Activated CD8-positive, alpha-beta memory T cell treated with anti-CD3 and anti-CD28 coated beads for 48 hours (primary cell): Measurements from ENCODE around the gene REC114.
"Not testable (repeated sequence)": the region's sequence is repeated elsewhere in the genome, so short reads cannot be mapped to it uniquely, and the experiment has no call there.

ENCODE experiments used
- DNase-seq, 3 experiments: peaks; one replicate each; pipeline ENCODE4 v3.0.0-alpha.2; 2020; ENCODE audit warnings: low read depth in 2 of 3, low spot score in 2 of 3

Gene REC114

DNA sequence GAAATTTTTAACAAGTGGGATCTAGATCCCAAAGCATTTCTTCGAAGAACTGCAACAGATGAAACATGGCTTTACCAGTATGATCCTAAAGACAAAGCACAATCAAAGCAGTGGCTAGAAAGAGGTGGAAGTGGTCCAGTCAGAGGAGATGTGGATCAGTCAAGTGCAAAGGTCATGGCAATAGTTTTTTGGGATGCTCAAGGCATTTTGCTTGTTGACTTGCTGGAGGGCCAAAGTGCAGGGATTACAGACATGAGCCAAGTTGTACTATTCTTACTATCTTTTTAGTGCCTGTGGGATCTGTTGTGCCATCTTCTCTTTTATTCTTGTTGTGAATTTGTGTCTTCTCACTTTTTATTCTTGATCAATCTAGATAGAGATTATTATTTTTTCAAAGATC, 82.0 kb downstream of the REC114 start:
- DNase-seq = no peak

DNA sequence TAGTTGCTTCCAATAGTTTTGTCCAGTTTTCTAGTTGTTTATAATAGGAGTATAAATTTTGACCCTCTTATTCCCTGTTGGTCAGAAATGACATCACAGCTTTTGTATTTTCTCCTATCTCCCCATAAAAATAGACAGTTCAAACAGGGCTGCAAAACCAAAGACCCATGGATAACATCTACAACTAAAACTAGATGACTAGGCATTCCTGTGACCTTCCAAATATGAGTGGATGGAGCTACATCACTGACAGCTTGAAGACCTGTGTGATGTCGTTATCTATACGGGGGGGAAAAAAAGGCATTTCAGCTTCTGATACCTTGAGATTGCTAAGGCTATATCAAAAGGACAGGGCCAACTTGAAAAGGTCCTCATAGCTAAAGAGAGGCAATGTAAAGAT, 84.6 kb downstream of the REC114 start:
- no peak for DNase-seq

DNA sequence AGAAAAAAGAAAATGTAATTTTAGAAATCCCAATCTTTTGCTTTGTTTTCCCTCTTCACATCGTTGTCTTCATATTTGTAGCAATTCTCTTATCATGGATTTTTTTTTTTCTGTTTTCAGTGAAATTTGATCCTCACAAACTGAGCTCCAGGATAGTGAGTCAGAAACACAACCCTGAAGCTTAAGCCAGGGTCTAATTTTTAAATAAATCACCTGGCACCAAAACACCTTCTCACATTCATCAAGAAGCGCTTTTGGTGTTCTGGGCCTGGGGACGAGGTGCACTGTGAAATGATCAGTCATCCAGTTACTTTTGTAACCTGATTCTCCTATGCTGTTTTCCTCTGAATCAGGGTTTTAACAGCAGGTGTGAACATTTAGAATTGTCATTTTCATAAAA, 87.7 kb downstream of the REC114 start:
- no peak for DNase-seq

DNA sequence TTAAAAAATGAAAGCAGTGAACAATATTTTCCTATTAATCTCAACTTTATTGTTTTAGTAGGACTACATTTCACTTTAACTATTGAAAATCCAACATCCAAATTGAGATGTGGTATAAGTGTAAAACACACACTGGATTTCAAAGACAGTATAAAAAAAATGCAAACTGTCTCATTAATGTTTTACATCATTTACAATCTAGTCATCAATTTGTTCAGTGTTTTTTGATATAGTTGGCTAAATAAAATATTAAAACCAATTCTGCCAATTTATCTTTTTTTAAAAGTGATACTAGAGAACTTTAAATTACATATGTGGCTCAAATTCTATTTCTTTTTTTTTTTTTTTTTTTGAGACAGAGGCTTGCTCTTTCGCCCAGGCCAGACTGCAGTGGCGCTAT, 95.2 kb downstream of the REC114 start:
- DNase-seq = no peak

DNA sequence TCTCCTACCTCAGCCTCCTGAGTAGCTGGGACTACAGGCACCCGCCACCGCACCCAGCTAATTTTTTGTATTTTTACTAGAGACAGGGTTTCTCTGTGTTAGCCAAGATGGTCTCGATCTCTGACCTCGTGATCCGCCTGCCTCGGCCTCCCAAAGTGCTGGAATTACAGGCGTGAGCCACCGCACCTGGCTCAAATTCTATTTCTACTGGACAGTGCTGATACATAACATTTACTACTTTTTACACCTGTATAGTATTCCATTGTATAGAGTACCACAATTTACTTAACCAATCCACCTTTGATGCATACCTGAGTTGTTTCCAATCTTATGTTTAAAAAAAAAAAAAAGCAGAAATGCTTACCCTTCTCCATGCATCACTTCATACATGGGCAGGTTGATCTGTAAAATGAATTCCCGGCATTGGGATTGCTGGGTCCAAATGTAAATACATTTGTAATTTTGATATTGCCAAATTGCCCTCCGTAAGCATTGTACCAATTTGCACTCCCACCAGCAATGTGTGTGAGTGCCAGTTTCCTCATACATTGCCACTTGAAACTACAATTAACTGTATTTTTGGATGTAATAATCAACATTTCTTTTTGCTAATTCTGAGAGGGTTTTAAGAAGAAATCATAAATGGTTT, 95.7 kb downstream of the REC114 start:
- no peak for DNase-seq

DNA sequence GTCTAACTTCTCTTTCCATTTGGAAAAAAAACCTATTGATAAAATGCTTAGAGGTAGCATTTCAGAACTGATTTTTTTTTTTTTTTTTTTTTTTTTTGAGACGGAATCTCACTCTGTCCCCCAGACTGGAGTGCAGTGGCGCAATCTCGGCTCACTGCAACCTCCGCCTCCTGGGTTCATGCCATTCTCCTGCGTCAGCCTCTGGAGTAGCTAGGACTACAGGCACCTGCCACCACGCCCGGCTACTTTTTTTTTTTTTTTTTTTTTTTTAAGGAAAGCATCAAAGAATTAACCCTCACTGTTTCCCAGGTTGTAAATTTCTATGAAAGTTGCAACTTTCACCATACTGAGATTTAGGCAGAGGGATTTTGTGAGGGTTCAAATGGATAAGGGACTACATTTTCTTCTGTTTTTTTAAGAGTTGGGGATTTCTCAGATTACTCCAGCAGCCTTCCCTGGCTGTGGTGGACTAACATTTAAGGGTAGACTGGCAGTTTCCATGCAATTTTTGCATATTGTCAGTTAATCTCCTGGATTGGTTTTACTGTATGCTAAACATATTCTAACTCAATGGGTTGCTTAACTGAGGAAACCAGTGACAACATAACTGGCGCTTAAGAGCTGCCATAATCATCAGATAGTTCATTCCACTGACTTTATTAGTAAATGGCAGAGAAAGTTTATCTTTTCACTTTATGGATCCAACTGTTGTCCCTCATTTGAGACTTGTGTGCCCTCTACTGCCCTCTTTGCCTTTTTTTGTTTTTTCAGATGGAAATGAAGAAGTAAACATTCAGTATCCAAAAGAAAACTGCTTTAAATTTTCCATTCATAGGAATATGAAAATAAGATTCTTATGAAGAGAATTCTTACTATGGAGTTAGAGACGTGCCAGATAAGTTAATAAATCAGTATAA, 96.5 kb downstream of the REC114 start:
- no peak for DNase-seq

DNA sequence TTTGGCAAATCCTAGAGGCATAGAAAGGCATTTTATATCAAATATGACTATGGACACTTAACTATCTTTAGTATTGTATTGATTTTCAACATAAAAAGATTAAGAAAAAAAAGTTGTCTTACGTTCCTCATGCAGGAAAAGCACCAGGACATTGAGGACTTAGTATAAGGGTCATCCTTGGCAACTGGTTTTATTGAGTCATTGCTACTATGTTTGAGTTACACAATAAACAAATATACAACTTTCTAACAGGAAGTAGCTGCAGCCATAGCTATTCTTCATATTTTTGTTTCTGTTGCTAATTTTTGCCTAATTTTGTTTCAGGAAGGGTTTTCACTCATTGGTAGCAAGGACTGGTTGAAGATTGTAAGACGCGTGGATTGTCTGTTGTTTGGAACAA, 97.2 kb downstream of the REC114 start:
- DNase-seq = no peak

DNA sequence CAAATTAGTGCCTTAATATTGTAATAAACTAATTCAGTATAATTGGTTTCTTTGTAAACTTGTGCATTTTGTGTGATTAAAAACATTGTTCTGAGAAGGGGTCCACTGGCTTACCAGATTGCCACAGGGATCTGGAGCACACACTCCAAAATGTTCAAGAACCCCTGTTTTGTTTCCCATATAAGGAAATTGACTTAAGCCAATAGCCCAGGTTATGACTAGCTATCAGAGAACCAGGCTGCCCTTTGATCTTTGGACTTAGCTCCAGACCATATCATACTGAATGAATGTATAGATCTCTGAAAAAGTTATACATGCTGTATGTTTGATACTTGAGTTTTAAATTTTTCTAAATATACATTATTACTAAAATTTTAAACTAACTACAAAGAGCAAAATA, 98.5 kb downstream of the REC114 start:
- no peak for DNase-seq

DNA sequence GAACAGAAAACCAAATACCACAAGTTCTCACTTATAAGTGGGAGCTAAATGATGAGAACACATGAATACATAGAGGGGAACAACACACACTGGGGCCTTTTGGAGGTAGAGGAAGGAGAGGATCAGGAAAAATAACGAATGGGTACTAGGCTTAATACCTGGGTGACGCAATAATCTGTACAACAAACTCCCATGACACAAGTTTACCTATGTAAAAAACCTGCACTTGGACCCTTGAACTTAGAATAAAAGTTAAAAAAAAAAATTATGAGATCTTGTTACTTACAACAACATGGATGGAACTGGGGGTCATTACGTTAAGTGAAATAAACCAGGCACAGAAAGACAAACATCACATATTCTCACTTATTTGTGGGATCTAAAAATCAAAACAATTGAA, 106.0 kb downstream of the REC114 start:
- not testable (repeated sequence) for DNase-seq

DNA sequence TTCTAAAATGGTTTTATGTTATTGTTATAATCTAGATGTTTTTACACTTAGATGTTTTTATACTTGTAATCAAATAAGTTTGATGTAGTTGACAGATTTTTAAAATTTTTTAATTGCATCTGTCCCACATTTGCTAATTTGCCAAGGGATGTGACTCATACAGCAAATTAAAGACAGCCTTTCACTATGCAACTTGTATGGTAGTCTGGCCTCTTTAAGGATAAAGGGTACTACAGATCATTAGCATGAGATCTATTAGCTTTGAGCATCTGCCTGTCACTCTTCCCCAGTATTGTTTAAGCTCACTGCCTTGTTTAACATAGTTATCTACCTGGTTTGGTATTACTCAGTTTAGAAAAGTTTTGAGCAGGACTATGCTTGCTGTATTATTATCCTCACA, 107.2 kb downstream of the REC114 start:
- no peak for DNase-seq

DNA sequence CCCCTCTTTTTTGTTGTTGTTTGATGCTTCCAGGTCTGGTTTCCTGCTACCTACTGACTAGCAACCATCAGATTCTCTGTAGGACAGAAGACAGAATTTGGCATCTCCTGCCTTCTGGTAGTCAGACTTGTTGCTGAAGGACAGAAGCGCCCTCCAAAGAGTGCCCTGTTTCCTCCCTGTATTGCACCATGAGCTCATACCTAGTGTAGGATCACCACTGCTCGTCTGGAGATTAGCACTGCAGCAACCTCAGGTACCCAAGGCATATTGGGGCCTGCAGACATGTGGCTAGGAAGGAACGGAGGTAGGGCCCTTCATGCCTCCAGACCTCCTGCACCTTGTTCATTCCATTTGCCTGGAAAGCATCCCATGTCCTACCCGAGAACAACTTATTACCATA, 112.1 kb downstream of the REC114 start:
- no peak for DNase-seq

DNA sequence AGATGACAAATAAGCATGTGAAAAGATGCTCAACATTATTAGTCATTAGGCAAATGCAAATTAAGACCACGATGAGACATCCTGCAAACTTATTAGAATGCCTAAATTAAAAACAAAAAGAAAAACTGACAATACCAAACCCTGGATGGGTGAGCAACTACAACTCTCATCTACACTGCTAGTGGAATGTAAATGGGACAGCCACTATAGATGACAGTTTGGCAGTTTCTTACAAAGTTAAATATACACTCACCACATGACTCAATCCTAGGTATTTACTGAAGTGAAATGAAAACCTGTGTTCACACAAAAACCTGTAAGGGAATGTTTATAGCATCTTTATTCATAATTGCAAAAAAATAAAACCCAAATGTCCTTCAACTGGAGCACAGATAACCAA, 115.6 kb downstream of the REC114 start:
- no peak for DNase-seq

DNA sequence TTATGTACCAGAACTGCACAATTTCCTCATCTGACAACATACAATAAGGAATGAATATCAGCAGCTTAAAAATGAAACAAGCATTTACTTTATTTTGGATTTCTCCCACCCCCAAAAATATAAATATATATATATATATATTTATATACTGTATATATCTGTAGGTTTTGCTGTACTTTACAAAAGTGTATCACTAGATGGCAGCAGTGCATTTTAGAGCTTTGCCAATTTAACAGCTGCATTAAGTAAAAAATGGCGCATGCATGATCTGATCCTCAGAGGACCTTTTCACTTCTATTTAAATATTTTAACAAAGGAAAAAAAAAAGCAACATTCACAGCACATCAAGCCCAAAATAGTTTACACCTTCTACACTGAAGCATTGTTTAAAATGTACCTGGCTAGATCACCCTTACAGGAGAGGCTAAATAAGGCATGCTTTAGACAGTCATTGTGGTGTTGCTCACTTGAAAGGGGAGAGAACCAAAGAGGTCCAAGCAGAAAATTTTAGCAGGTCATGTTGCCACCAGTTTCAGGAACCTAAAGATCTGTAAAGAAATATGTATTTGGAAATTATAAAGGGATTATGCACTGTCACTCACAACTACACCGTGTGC, 117.6 kb downstream of the REC114 start:
- no peak for DNase-seq

DNA sequence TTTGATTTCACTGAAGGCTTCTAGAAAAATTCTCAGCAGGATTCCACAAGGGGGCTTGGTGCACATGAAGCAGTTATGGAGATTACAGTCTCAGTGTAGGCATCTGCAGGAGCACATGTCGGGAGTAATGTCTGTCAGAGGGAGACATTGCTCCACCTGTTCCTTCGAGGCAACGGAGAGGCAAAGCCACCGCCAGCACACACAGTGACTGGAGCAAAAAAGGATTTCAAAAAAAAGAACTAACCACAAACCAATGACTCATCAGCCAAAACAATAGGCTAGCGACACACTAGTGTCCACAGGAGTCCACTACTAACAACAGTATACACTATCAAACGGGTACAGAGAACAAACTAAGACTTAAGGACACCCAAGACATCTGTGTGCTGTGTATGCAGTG, 121.3 kb downstream of the REC114 start:
- DNase-seq = no peak

DNA sequence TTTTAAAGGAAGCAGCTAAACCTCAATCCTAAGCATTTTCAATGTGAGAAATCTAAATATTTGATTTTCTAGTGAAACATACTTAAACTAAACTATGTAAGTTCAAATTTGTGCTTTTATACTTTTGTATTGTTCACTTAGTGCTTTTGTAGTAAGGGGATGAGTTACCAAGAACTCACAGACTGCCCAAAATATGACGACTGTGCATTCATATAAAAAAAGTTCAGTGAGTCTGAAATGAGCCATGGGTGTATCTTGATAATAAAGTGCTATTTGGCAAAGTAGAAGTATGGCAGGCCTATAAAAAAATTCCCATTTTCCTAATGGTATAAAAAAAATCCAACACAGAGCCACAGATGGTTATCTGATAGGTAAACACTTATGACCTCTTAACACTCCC, 124.1 kb downstream of the REC114 start:
- no peak for DNase-seq

DNA sequence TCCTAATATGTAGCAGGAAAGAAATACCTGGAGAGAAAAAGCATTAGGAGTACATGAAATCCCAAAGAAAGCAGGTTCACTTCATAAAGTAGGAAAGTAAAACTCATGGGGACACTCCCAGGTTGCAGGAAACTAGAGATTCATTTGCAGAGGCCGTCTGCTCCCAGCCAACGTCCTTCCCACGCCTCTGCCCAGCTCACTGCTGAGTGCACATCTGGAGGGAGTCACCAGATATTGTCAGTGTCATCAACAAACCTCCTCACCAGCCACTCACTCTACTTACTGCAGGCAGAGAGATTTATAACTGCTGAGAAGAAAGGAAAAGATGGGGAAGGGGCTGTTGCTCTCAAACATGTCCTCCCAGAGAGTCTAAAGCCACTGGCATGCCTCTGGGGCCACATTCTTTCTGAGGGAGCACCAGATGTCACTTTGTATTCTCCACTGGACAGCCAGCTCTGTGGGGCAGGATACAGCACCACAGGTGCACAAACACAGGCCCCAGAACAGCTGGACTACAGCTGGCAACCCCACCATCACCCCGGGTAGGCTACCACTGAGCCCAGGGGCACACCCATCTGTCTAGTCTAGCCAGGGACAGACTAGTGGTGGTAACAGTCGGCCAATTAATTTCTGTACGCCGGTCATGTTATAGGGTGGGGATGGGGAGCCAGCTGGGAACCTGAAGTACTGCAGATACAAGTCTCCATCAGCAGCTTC, 125.8 kb downstream of the REC114 start:
- DNase-seq = no peak

DNA sequence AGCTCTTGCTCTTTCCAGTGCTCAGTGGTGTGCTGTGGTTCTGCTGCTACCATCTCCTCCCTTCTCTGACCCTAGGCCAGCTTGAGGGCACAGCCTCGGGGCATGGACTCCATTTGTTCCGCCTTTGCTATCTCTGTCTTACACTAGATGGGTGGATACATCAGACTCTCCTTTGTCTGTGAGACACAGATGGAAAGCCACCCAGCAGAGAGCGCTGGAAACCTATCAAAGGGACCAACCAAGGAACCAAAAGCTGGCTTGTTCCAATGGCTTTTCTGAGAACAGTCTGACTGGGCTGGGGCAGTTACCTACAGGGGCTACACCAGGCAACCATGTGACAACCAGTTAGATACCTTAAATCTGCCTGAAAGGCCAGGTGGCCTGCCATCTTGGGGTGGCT, 126.4 kb downstream of the REC114 start:
- DNase-seq = no peak

DNA sequence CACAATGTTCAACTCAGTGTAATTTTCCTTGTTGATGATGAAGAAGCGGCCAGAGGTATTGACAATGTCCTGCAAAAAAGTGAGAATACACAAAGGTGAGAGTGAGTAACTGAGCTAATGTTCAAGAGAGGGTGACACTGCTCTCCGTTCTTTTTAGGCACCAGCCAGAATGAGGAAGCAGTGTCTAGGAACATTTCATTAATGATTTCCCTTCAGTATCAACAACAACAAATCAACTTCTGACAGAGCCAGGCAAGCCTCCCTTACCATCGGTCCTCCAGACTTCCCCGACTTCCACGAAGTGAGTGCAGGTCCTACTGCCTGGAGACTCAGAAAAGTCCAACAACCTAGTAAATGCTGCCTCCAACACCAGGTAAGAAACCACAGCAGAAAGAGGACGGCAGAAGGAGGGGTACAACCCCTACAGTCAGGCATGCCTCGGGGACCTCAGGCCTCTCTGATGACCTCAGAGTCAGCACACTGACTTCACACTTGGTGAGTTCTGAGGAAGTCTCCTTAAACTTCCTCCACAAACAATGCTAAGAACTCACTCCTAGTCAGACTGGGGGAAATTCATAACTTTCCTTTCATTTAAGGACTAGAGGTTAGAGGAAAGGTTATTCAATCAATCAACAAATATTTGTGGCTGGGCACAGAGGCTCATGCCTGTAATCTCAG, 127.5 kb downstream of the REC114 start:
- no peak for DNase-seq

DNA sequence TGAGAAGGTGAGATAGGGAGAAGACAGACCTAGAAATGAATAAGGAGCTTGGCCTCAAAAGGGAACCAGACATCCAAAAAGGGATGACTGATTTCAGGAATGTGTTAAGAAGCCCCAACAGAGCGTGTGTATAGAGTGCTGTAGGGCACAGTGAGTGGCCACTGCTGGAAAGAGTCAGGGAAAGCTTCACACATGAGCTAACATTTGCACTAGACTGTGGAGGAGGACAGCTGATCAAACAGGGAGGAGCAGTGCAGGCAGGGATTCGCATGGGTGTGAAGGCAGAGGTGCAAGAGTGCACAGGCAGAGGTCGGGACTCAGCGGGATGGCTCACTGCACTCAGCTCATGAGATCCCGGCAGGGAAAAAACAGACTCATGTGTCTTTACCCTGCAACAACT, 128.4 kb downstream of the REC114 start:
- no peak for DNase-seq

DNA sequence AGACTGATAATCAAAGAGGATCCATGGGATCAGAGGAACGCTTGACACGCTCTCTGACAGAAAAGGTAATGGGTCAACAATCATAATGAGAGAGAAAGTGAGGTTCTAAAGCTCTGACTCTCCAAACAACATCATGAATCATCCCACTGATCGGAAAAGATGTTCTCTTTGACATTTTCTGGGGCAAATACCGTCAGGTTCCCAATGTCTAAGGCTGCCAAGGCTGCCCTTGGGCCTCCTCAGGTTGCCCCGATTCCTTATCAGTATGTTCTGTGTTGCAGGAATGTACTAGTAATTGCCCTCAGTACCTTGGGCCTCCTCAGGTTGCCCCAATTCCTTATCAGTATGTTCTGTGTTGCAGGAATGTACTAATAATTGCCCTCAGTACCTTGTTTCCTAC, 129.3 kb downstream of the REC114 start:
- no peak for DNase-seq

DNA sequence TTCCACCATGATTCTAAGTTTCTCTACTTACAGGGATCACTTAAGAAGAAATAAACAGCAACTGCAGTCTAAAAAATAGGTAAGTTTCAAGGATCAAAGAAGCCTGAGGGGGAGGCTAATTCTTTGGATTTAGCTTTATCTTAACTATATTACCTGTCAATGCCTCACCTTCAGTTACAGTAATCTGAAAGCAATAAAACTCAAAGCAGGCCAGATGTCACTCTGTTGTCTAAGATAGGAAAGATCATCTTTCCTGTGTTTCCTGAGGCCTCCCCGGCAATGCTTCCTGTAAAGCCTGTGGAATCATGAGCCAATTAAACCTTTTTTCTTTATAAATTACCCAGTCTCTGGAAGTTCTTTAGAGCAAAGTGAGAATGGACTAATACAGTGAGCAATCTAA, 130.1 kb downstream of the REC114 start:
- no peak for DNase-seq
